Smooth muscle cell (in vitro differentiated cells): ENCODE measurements around the gene RPSA. TPM values are rescaled to one million over a fixed set of nuclear protein-coding genes. Genes with fewer than 3 reads are reported as not detected.

Experiments
- DNase-seq: peaks from one replicate; lab custom pipeline; 2025; ENCODE audit not compliant: unreplicated experiment; lab: John Stamatoyannopoulos, UW
- H2AFZ ChIP-seq: fragments of 200-600 bp; sonication (generic); 2 replicates; pipeline ENCODE4 v1.6.0; 2016; ENCODE audit warnings: antibody characterized with exemption, low read depth, mild to moderate bottlenecking
- H3F3A ChIP-seq: fragments of 200-600 bp; sonication (generic); 2 replicates; pipeline ENCODE4 v1.6.0; 2017; ENCODE audit warnings: antibody characterized with exemption, low read depth
- H3K27ac ChIP-seq: fragments of 200-600 bp; sonication (generic); 2 replicates; pipeline ENCODE4 v1.5.1; 2016; ENCODE audit warnings: low read depth, mild to moderate bottlenecking
- H3K27me3 ChIP-seq: fragments of 200-600 bp; sonication (generic); 2 replicates; pipeline ENCODE4 v1.6.1; 2016; ENCODE audit warnings: low read depth, mild to moderate bottlenecking
- H3K36me3 ChIP-seq: fragments of 200-600 bp; sonication (generic); 2 replicates; pipeline ENCODE4 v1.5.1; 2016; ENCODE audit warnings: low read depth
- H3K4me1 ChIP-seq: fragments of 200-600 bp; sonication (generic); 2 replicates; pipeline ENCODE4 v1.5.1; 2016; ENCODE audit warnings: low read depth
- H3K4me2 ChIP-seq: fragments of 200-600 bp; sonication (generic); 2 replicates; pipeline ENCODE4 v1.6.0; 2016; ENCODE audit warnings: mild to moderate bottlenecking
- H3K4me3 ChIP-seq: fragments of 200-600 bp; sonication (generic); 2 replicates; pipeline ENCODE4 v1.5.1; 2016; ENCODE audit warnings: mild to moderate bottlenecking
- H3K79me2 ChIP-seq: fragments of 200-600 bp; sonication (generic); 2 replicates; pipeline ENCODE4 v1.6.0; 2016; ENCODE audit warnings: low read depth, mild to moderate bottlenecking
- H3K9ac ChIP-seq: fragments of 200-600 bp; sonication (generic); 2 replicates; pipeline ENCODE4 v1.6.0; 2016; ENCODE audit warnings: low read depth
- H3K9me3 ChIP-seq: fragments of 200-600 bp; sonication (generic); replicated peaks from 2 replicates; pipeline ENCODE4 v1.5.1; 2016; ENCODE audit warnings: low read depth
- H4K20me1 ChIP-seq: fragments of 200-600 bp; sonication (generic); 2 replicates; pipeline ENCODE4 v1.6.0; 2016; ENCODE audit warnings: low read depth
- WGBS: methylation state at CpG from one replicate; pipeline ENCODE4 v1.1.7; 2016; ENCODE audit warnings: low lambda C conversion rate; 5-methylcytosine and 5-hydroxymethylcytosine counted together
- polyA plus RNA-seq: library from polyadenylated mRNA; unstranded; fragments of >200 nt; fragmentation: Nextera tagmentation; extraction: Ambion mirVana; gene quantifications from 2 replicates; pipeline ENCODE4 v1.2.1, GENCODE V29; 2016
- total RNA-seq: library from RNA; depleted of rRNA; stranded (reverse); fragments of >200 nt; gene quantifications from 2 replicates; pipeline ENCODE4 v1.2.3, GENCODE V29; 2014
- TF ChIP-seq, protein P1 (sequence below): fragments of 200-600 bp; sonication (generic); IDR thresholded peaks from 2 replicates; pipeline ENCODE4 v1.5.1; 2017; ENCODE audit warnings: borderline replicate concordance, mild to moderate bottlenecking, antibody characterized with exemption; ENCODE audit not compliant: insufficient read depth, poor library complexity, severe bottlenecking

RPSA gene
- total and polyA plus RNA-seq, 2 experiments from 2014 or later, result 355 to 1,254 TPM

DNA sequence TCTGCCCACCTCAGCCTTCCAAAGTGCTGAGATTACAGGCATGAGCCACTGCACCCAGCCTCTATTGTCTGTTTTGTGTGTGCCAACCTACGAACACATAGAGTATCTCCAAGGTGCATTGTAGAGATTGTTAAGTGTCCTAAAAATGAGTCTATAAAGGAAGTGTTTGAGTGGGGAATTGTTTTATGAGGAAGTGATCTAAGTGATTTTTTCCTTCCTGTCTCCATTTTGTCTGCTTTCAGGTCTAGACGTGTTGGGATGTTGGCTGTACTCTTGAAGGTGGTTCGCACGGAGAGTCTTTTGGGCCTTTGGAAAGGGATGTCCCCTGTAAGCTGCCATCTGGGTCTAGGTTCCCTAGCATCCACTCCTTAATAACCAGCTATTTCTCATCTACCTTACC is 16.3 kb upstream of the RPSA start:
- no peak overlapping the region for H3K27ac ChIP-seq
- peaks cover 16% of the 10 kb centered on the region for H3K36me3 ChIP-seq
- WGBS, result 97% methylated on average over 4 of the region's 4 CpGs
- no peak overlapping the region for H3K9ac ChIP-seq
- H2AFZ ChIP-seq, result no peak overlapping the region
- H3K4me3 ChIP-seq, result no peak overlapping the region
- H3K9me3 ChIP-seq, result no peaks in the 10 kb centered on the region
- TF ChIP-seq, protein P1, sequence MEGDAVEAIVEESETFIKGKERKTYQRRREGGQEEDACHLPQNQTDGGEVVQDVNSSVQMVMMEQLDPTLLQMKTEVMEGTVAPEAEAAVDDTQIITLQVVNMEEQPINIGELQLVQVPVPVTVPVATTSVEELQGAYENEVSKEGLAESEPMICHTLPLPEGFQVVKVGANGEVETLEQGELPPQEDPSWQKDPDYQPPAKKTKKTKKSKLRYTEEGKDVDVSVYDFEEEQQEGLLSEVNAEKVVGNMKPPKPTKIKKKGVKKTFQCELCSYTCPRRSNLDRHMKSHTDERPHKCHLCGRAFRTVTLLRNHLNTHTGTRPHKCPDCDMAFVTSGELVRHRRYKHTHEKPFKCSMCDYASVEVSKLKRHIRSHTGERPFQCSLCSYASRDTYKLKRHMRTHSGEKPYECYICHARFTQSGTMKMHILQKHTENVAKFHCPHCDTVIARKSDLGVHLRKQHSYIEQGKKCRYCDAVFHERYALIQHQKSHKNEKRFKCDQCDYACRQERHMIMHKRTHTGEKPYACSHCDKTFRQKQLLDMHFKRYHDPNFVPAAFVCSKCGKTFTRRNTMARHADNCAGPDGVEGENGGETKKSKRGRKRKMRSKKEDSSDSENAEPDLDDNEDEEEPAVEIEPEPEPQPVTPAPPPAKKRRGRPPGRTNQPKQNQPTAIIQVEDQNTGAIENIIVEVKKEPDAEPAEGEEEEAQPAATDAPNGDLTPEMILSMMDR, result no peak
- no peaks in the 10 kb centered on the region for H3F3A ChIP-seq
- peaks cover 44% of the 10 kb centered on the region for H4K20me1 ChIP-seq
- no peak overlapping the region for H3K4me2 ChIP-seq
- DNase-seq, result no peak
- no peaks in the 10 kb centered on the region for H3K4me1 ChIP-seq
- H3K27me3 ChIP-seq, result no peaks in the 10 kb centered on the region
- peaks cover 38% of the 10 kb centered on the region for H3K79me2 ChIP-seq

DNA sequence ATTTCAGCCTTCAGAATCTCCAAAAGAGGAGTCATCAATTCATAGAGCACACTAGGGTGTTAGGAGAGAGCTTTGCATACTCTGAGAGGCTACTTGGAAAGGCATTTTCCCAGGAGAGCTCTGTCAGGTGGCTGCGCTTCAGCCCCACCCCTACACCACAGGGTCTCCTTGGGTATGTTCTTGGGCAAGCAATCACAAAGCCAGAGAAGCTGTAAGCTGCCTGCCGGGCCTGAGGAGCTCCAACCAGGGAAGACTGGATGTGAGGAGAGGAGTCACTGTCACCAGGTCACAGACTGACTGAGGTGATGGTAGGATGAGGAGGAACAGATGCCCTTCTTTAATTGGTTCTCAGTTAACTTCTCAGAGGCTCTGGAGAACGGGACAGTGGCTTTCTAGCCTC is 9.8 kb upstream of the RPSA start:
- Histone ChIP-seq H3F3A (no peaks in the 10 kb centered on the region), H3K9ac (no peak overlapping the region), H2AFZ (no peak overlapping the region), H3K27me3 (no peaks in the 10 kb centered on the region), H3K79me2 (no peaks in the 10 kb centered on the region), H3K4me2 (no peak overlapping the region), H3K27ac (no peak overlapping the region), H3K4me1 (no peaks in the 10 kb centered on the region), H4K20me1 (no peaks in the 10 kb centered on the region), H3K9me3 (no peaks in the 10 kb centered on the region), H3K36me3 (peaks cover 2% of the 10 kb centered on the region), H3K4me3 (no peak overlapping the region)
- WGBS, result 93% methylated on average over 3 of the region's 3 CpGs
- no peak for DNase-seq
- TF ChIP-seq, protein P1, result no peak

DNA sequence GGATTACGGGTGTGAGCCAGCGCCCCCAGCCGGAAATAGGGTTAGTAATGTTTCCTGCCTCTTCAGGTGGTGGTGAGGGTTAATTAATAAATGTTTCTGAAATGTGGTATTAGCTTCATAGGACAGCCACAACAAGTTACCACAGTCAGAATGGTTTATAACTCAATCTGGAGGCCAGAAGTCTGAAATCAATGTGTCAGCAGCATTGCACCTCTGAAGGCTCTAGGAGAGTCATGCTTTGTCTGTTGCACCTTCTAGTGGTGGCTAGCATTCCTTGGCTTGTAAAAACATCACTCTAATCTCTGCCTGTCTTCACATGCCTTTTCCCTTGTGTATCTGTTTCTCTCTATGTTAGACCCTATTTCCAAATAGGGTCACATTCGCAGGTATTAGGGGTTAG is 7.8 kb upstream of the RPSA start:
- Histone ChIP-seq H3K9me3 (no peaks in the 10 kb centered on the region), H3K4me3 (no peak overlapping the region), H3K36me3 (no peaks in the 10 kb centered on the region), H3K79me2 (no peaks in the 10 kb centered on the region), H3K4me1 (no peaks in the 10 kb centered on the region), H4K20me1 (no peaks in the 10 kb centered on the region), H3K9ac (no peak overlapping the region), H3K27ac (no peak overlapping the region), H3F3A (no peaks in the 10 kb centered on the region), H3K27me3 (no peaks in the 10 kb centered on the region), H2AFZ (no peak overlapping the region), H3K4me2 (no peak overlapping the region)
- TF ChIP-seq, protein P1, result no peak
- WGBS, result 91% methylated on average over 4 of the region's 4 CpGs
- DNase-seq, result no peak

DNA sequence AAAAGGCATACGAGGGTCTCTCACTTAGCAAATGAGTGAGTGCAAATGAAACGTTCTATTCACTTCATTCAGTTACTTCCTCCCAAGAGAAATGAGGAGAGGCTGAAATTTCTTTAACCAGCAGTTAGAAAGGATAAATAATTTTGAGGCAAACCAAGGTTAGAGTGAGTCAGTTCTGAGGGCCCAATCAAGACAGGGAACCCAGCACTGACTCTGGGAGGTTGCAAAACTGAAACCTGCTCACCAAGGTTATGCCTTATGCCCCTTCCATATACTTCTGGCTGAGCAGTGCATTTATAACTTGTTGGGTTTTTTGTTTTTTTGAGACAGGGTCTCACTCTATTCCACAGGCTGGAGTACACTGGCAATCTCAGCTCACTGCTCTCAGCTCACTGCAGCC is 4.5 kb upstream of the RPSA start:
- 64% methylated on average over 2 of the region's 2 CpGs for whole genome bisulfite sequencing

More for the DNA sequence above, 4.5 kb upstream of the RPSA start:
- DNase-seq, result no peak
- no peaks in the 10 kb centered on the region for H3K9me3 ChIP-seq
- no peaks in the 10 kb centered on the region for H3K36me3 ChIP-seq
- no peaks in the 10 kb centered on the region for H4K20me1 ChIP-seq
- H3K4me3 ChIP-seq, result no peak overlapping the region
- H3K27ac ChIP-seq, result no peak overlapping the region
- no peak overlapping the region for H3K4me2 ChIP-seq
- no peak overlapping the region for H3K9ac ChIP-seq
- peaks cover 1% of the 10 kb centered on the region for H3K79me2 ChIP-seq
- no peak overlapping the region for H2AFZ ChIP-seq
- TF ChIP-seq, protein P1, result no peak
- H3K27me3 ChIP-seq, result no peaks in the 10 kb centered on the region
- H3K4me1 ChIP-seq, result no peaks in the 10 kb centered on the region
- no peaks in the 10 kb centered on the region for H3F3A ChIP-seq
